ENCODE results near the gene DIPK1C.
"Not testable (repeated sequence)": the region's sequence is repeated elsewhere in the genome, so short reads cannot be mapped to it uniquely, and the experiment has no call there.

The DIPK1C gene

DNA sequence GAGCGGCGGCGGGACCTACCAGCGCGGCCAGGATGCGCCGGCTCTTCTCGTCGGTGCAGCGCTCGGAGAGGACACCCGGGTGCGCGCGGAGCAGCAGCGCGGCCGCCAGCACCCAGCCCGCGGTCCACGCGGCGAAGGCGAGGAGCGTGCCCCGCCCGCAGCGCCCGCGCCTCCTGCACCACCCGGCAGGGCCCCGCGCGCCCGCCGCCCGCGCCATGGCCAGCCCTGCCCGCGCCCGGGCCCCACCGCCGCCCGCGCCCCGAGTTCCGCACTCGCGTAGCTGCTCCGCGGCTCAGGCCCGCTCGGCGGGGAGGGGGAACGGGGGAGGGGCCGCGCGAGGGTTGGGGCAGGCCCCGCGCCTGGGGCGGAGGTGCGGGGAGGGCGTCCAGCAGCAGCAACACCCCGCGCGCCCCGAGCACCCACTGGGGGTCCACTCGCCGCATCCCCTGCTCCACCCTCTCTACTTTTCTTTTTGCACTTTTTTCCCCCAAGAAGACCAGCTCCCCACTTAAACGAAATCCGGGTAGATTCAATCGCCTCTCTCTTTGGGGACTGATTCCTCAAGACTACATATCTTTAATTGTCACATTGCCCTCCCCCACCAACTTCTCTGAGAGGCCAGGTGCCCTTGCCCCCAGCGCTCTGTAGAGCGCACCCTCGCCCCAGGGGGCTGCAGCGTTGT lies at the start of gene DIPK1C:
DIPK1C (minus strand) TSS at position 266 of the 682 bp plus-strand sequence; CDS start at position 217, 49 bp downstream.
- DNase-seq (ENCODE audit: low read depth in 2 of 2) = no peak

DNA sequence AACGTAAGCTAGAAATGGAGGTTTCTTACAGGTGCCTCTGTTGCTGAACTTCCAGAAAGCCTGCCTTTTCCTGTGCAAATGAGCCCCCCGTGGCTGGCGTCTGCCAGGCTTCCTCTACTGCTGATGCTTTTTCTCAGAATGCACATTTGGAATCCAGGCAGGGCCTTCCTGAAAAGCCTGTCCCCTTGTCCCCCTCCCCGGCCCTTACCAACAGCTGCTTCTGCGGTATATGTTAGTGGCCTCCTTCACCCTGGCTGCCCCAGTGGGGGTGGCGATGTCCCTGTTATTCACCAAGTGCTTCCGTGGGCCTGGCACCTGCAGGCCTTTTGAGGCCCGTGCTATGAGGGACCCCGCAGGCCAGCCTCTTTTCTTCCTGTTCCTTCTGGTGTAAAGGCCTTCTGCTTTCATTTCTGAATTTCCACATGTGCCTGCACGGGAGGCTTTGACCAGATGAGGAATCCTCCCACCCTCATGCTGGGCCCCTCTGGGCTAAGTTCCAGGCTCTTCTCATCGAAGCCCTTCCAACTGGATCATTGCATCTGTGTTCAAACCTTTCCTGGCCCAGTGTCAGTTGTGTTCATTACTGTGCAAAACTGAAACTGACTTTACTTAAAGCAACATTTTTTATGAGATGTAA lies 49.5 kb upstream of the DIPK1C start:
- DNase-seq (ENCODE audit: low read depth in 2 of 2) = no peak

DNA sequence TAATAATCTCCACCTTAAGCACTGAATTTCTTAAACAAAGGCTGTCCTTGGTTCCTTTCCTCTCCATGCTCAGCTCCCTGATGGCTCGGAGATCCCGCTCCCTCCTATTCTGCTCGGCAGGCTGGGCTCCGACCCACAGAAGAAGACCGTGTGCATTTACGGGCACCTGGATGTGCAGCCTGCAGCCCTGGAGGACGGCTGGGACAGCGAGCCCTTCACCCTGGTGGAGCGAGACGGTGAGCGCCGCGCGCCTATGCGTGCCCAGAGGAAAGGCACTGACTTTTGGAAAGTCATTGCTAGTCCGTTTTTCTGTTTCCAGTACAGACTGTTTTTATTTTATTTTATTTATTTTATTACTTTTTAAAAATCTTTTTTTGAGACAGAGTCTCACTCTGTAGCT lies 48.7 kb upstream of the DIPK1C start:
- no peak for DNase-seq (ENCODE audit: low read depth in 2 of 2)

DNA sequence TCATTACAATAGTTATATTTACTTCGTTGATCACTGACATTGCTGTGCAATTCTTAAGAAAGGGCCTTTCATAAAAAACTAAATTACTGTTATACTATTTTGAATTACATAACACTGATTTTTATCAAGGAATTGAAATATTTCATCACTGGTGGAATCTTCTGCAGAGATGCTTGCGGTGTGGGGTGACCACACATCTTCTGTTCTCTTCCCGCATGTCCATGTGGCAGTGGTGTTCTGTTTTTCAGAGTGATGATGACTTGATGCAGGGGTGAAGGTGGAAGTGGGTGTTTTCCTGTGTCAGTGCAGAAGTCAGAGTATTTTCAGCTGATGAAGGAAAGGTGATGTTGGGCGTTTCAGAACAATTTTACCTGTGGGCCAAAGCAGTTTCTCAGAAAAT lies 46.0 kb upstream of the DIPK1C start:
- no peak for DNase-seq (ENCODE audit: low read depth in 2 of 2)

DNA sequence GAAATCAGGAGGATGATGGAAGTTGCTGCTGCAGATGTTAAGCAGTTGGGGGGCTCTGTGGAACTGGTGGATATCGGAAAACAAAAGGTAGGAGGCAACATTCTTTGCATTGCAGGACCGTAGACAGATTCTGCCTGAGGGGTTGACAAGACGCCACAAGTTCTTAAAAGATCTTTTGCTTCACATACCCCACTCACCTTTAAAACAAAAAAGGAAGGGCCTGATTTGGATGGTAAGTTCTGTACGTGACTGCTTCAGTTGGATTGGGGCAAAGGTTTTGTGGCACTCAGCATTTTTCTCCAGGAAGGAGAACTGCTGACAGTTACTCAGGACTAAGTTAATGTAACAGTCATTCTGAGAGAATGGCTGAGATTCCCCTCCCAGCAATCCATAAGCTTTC lies 44.3 kb upstream of the DIPK1C start:
- DNase-seq (ENCODE audit: low read depth in 2 of 2) = no peak

DNA sequence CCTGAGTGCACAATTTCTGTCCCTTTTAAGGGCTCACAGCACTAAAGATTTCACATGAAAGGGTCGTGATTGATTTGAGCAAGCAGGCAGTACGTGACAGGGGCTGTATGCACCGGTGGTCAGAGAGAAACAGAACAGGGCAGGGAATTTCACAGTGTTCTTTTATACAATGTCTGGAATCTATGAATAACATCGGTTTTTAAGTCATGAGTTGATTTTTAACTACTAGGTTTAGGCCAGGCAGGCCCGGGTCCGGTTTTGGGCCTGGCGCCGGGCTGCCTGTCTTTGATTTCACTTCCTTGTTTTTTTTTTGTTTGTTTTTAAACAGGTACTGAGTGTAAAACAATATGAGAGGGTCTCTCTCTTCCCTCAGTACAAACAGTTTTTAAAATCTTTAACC lies 43.7 kb upstream of the DIPK1C start:
- DNase-seq (ENCODE audit: low read depth in 2 of 2) = not testable (repeated sequence)

DNA sequence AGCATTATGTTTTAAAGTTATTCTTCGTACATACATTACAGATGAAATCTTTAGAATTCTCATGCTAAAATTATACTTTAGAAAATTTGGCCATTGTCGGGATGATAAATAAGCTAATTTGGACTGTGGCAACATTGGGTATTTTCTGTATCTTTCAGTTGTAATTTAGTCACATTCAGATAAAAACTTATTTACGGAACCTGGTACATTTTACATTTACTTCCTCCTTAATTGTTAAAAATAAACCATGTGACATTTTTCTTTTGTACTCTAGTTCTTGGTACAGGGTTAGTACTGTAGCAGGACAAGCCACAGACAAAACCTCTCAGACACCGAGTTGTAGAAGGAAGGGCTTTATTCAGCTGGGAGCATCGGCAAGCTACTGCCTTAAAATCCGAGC lies 43.3 kb upstream of the DIPK1C start:
- DNase-seq (ENCODE audit: low read depth in 2 of 2) = no peak

DNA sequence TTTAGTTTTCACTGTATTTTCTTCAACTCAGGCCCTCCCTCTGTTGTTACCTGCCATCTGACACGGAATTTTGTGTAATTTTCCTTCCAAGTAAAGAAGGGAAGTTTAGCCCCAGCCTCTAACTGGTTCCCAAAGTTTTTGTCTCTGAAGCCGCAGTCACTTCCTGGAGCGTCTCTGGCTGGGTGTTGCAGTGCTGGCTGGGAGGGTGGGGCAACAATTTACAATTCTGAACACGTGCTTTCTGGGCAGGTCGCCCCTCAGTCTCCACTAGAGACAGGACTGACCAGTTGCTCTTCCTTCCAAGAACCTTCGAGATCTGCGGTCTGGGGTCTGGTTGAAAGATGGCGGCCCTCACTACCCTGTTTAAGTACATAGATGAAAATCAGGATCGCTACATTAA lies 42.5 kb upstream of the DIPK1C start:
- peak in 1 of 2 donors; percentile 16 for DNase-seq (ENCODE audit: low read depth in 2 of 2)

DNA sequence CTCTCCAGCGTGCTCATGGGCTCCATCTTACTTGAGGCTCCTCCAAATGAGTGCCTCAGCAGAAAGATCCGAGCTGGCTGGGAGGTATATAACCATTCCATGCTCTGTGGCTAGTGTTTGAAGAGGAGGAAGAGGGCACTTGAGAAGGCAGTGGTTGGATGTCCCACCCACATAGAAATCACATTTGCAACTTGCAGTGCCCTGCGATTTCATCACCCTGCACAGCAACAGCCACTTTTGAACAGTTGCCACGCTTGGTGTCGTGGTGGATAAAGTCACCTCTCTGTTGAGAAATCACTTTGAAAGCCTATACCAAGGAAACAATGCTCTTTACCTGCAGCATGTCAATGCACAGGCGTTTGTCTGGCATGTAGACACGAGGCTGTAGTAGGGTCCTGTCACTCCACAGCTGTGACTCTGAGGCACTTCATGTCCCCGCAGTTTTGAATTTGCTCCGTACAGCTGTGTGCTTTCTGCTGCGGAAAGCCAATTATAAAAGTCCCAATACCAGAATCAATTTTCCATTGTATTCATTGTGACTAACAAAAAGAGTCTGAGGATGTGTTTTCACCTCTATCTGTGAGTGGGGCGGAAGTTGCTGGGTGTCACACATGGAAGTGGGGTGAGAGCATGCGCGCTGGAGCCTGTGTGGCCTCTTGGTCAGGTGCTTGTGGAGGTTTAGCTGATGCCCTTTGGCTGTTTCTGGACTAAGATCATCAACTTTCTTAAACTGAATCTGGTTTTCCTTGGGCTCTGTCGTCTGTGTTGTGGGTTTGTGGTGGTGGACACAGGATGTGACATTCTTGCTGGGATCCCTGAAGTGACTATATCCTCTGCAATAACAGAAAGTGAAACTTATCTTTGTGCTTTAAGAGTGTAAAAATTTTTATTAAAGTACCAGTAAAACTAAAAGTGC lies 41.9 kb upstream of the DIPK1C start:
- DNase-seq (ENCODE audit: low read depth in 2 of 2) = peak; percentile 46 to 62

DNA sequence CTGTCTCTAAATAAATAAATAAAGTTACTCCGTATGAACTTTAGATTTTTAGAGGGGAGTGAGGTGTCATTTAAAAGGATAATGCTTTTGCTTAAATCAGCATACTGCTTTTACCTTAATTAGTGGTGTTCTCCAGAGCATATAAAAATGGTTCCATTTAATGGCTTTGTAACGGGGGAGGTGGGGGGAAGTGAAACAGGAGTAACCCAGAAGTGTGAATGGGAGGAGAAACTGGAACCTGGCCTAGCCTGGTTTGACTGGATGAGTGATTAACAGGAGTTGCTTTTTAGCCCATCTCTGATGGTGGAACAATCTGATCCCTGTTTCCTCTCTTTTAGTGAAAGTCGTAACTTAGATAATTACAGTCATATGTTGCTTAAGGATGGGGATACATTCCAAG lies 40.7 kb upstream of the DIPK1C start:
- DNase-seq (ENCODE audit: low read depth in 2 of 2) = no peak

DNA sequence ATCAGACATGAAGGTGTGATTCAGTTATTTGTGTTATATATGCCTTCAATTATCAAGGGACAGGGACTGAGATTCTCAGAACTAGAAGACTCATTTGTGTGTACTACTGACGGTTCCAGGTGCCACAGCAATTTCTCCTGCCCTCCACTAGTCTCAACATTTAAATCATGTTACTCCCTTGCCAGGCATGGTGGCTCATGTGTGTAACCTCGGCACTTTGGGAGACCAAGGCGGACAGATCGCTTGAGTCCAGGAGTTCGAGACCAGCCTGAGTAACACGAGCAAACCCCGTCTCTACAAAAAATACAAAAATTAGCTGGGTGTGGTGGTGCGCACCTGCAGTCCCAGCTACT lies 40.2 kb upstream of the DIPK1C start:
- DNase-seq (ENCODE audit: low read depth in 2 of 2) = no peak

DNA sequence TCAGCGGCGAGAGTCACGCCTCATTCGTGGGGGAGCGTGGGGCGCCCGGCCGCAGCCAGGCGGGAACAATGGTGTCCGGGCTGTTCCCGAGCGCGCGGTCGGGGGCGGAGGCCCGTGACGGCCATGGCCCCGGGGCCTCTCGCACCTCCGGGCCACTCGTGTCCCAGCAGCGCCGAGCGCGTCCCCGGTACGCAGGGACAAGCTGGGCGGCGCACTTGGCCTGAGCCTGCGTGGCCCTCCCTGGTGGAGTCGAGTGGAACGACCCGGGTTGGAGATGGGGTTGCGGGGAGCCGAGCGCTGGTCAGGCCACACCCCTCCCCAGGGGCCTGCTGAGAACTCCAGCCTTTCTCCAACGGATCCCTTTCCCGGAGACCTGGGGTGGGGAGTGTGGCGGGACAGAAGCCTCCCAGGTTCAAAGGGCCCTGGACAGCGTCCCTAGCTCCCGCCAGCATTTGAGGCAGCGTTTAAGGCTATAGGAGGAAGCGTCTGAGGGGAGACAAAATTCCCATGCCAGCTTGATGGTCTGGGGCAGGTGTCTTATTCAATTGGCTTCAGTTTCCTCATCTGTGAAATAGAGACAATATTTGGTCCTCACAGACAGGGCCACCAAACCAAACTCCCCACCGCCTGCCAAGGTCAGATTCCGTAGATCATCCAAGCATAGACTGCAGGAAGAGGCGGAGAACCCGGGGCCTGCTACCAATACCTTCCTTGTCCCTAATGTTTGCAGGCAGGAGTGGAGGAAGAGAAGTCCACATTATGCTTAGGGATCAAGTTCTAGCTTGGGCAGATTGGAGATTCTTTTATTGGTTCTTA lies 39.6 kb upstream of the DIPK1C start:
- no peak for DNase-seq (ENCODE audit: low read depth in 2 of 2)

DNA sequence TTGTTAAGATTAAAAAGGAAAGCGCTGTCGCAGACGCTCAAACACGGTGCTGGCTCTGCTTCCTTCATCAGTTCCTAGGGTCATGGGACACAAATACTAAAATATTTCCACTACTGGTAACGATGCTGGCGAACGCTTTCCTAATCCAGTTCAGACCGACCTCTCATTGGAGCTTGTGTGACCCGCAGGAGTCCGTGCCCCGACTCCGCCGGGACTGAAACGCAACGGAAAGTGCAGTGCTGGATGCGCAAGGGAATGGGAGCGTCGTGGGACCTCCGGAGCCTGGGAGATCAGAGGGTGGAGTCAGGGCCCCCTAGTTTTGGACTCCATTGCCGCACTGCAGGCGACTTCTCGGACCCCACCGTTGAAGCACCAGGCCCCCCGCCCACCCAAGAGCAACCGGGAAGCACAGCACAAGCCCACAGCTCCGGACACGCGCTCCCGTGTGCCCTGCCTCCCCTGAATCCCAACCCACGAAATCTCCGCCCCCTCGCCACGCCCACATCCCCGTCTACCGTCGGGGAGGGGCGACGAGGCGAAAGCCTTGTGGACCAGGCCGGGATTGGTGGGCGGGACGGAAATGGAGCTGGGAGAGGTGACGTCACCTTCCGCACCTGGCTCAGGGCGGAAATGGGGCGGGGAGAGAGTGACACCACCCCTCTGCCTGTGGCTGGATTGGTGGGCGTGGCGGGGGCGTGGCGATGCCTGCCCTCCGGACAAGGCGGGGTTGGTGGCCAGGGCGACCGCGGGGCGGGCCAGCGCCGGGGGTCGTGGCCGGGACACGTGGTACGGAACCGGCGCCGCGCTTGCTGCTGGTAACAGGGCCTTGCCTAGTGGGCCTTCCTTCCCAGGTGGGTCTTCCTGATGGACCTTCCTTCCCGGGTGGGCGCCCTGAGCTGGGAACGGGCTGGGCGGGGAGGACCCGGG lies 38.7 kb upstream of the DIPK1C start, which contains the start of gene CNDP2:
CNDP2 (plus strand) TSS at position 783 of the 927 bp plus-strand sequence. CDS start 3,611 bp downstream, outside the sequence.
- DNase-seq (ENCODE audit: low read depth in 2 of 2) = peak; percentile 97 to 98

DNA sequence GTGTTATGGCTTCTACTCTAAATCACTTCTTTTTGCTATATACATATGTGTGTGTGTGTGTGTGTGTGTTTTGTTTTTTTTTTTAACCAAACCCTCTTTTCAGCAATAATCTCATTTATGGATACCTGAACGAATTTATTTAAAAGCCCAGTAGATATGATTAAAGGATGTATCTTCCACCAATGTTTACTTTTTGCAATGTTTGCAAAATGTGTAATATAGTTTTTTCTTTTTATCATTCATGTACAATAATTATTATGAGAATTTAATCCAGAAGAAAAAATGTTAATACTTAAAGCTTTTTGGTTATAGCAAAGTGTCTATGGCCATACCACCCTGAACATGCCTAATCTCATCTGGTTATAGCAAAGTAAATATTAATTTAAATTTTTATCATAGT lies 37.4 kb upstream of the DIPK1C start:
- no peak for DNase-seq (ENCODE audit: low read depth in 2 of 2)

DNA sequence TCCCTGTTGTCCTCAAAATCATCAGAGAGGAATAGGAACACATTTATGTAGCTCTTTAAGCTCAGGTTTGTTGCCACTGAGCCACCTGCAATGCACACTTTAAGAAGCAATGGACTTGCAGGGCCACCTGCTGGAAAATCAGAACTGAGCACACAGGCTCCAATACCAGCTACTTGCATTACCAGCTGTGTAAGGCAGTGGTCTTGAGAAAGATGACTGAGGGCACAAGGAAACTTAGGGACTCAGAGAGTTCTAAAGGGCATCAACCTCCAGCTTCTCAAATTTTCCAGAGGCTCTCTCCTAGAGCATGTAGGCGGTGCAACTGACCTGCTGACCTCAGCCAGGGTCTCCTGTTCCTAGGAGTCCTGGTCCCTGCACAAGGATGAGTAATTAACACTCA lies 36.6 kb upstream of the DIPK1C start:
- DNase-seq (ENCODE audit: low read depth in 2 of 2) = peak; percentile 29 to 32

DNA sequence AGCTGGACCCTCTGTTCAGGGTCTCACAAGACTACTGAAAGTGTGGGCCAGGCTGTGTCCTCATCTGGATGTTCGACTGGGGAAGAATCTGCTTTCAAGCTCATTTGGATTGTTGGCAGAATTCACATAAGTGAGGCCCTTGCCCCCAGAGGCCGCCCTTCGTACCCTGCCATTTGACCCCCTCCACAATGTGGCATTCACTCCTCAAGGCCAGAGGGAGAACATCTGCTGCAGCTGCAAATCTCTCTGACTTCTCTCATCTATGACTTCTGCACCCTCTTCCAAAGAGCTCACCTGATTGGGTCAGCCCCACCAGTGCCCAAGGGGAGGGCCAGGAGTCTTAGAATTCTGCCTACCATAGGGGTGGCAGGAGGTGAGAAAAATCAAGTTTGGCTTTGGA lies 35.2 kb upstream of the DIPK1C start:
- DNase-seq (ENCODE audit: low read depth in 2 of 2) = no peak

DNA sequence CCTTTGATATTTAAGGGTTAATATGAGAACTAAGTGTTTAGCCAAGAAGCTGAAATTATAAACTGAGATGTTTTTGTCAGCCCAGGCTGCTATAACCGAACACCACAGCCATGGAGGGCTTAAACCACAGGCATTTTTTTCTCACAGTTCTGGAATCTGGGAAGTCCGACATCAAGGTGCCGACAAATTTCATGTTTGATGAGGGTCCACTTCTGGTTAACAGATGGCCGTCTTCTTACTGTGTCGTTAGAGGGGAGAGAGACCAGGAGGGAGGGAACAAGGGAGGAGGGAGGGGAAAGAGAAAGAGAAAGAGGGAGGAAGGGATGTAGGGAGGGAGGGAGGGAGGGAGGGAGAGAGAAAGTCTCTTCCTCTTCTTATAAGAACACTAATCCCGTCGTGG lies 32.6 kb upstream of the DIPK1C start:
- DNase-seq (ENCODE audit: low read depth in 2 of 2) = no peak

DNA sequence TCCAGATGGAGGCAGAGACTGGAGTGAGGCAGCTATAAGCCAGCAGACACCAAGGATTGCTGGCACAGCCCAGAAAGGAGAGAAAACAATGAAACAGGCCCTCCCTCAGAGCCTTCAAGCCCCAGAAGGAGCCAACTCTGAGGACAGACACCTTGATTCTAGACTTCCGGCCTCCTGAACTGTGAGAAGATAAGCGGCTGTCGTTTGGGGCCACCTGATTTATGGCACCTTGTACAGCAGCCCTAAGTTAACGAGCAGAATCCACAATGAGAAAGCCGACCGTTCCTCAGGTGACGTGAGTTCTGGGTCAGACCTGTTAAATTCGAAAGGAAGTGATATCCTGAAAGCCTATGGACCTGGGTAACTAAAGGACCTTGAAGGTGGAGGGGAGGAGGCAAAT lies 31.8 kb upstream of the DIPK1C start:
- no peak for DNase-seq (ENCODE audit: low read depth in 2 of 2)

DNA sequence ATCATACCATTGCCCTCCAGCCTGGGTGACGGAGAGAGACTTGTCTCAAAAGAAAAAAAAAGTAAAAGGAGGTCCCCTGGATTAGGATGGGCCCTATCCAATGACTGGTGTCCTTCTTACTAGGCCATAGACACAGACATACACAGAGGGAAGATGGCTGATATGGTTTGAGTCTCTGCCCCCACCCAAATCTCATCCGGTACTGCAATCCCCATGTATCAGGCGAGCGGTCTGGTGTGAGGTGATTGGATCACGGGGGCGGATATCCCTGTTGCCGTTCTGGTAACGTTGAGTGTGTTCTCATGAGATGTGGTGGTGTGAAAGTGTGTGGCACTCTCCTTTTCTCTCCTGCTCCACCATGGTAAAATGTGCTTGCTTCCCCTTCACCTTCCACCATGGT lies 31.2 kb upstream of the DIPK1C start:
- DNase-seq (ENCODE audit: low read depth in 2 of 2) = no peak

DNA sequence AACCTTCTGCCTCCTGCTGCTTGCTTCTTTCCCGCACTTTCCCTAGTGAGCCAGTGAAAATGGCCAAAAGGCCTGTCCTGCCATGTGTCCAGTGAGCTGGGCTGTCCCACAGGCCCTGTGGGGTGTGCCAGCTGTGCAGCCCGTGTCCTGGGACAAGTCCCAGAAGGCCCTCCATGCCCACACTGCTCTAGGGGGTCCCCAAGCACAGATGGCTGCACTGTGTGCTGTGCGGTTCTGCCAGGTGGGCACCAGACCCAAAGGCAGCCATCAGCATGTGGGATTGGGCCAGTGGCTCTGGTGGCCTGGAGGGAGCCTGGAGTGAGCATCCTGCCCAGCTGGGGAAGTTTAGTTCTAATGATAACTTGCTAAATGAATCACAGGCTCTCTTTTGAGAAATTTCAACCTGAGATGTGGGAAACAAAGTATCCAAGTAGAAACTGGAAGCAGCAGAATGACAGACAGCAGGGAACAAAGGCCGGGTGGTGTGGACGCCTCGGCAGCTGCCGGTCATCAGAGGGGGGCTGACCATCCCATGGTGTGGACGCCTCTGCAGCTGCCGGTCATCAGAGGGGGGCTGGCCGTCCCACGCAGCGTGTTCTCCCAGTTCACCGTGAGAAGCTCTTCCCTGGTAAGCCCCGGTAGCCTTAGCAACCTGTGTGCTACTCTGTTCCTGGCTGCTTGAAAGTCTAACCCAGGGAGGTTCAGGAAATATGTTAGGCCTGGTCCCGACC lies 29.2 kb upstream of the DIPK1C start:
- DNase-seq (ENCODE audit: low read depth in 2 of 2) = no peak

All from stimulated activated CD8-positive, alpha-beta memory T cell treated with anti-CD3 and anti-CD28 coated beads, Interleukin-7, amount 100 ng/mL, for 1 hour (primary cell).